ENCODE results near the gene SEMA5B.

SEMA5B gene

DNA sequence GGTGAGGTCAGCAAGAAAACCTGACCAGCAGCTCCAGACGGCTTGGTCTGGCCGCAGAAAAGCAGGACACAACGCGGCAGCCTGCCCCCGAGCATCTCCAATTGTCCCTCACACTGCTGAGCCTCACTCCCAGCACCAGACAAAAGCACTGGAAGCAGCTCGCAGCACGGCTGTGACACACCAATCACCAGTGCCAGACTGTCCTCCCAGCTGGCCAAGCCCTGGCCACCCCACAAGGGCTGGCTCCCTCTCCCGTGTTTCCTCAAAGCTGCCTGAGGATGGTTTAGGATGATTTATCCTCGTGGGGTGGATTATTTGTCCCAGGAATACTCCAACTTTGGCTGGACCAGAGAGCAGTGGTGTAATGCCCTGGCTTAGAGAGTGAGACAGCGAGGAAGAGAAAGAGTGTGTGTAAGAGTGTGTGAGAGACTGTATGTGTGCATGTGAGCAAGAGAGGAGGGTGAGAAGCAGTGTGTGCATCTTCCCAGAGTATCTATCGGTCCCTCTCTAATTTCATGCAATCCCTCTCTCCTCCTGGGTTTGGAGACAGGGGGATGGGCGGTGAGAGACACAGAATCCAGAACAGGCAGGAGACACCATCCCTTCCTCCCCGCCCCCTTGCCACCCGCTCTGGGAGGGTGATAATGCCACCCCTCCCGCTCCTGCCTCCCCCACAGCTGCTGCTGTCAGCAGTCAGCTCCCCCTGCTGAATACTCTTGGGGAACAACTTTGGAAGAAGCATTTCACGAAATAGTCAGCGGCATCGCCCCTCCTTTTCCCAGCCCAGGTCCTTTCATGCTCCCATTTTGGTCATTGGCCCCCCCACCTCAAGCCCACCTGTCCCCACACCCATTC, 34.2 kb downstream of the SEMA5B start:
- DNase-seq: peak in 1 of 2 experiments; percentile 4

DNA sequence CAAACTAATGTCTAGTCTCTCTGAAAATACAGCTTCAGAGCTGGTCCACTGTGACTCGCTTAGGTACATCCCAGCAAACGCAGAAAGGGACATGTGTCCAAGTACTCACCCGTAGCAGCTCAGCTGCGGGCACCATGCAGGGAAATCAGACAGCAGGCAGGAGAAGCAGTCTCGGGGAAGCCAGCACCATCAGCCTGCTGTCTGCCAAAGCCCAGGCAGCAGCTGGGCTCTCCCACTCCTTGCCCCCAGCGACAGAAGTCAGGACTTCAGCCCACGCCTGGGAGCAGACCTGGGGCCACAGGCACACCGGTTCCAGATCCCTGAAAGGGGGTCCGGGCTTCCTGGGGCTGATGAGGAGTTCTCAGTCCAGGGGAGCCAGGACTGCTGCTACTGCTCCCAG, 34.9 kb downstream of the SEMA5B start:
- DNase-seq: no peak

DNA sequence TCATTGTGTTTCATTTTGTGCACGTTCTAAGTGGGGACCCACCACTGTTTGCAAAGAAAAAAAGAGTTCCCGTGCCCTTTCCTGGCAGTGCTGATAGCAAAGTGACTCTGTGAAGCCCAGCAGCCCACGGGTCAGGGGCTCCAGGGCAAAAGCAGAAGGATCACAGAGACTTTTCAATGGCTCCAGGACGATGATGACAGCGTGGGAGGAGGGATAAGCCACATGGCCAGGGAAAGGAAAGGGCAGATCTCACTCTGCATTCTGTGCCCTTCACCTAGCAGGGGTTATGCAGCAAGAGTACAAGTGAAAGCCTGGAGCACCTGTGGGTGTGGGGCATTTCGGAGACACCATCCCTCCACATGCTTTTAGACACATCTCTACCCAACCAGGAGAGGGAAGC, 35.4 kb downstream of the SEMA5B start:
- no peak for DNase-seq

DNA sequence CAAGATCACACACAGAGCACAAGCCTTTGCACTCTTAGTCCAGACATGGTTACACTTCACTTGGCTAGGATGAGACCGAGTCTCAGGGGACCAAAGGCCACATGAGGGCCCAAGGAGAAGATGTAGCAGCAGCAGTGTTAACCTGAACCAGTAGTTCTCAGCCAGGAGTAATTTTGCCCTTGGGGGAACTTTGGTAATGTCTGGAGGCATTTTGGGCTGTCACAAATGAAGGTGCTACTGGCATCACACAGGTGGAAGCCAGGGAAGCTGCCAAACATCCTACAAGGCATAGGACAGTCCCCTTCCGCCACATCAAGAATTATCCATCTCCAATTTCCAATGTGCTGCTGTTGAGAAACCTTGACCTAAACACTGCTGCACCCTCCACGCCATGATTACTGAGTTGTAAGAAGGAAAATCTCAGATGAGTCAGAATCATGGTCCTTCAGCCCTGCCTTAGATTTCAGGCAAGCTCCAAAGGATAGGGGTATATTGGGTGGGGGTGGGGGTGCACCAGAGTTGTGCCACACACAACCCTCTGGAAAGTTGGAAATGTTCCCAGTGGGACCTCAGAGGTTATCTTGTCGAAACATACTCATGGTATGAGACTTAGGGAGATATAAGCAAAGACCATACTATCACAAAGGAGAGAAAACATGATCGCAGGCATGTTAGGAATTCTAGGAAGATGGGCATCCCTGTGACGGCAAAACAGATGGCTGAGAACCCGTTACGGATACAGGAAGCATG, 36.2 kb downstream of the SEMA5B start:
- no peak for DNase-seq

DNA sequence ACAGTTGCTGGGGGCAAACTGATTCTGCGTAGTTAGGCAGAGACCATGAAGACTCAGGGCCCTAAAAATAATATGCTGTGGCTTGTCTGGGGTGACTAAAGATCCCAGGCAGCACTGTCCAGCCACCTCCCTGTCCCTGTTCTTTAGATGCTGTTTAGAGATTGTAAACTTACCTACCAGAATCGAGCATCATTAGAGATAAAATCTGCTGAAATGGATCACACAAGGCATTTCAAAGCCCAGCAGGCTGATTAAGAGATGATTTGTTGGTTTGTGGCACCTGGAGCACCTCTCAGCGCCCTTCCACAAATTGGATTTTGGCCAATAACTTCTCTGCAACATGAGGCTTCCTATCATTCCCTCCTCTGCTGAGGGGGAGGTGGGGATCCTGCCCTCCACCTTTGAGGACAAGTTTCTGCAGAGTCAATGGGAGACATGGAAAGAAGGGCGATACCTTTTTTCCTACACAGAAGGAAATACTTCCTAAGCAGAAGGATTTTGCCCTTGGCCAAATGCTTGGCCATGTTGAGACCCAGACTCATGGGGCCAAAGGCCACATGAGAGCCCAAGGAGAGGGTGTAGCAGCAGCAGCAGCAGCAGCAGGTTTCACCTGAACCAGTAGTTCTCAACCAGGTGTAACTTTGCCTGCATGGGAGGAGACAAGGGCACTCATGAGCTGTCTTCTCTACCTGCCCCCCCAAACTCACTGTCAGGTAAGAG, 37.5 kb downstream of the SEMA5B start:
- DNase-seq: no peak

DNA sequence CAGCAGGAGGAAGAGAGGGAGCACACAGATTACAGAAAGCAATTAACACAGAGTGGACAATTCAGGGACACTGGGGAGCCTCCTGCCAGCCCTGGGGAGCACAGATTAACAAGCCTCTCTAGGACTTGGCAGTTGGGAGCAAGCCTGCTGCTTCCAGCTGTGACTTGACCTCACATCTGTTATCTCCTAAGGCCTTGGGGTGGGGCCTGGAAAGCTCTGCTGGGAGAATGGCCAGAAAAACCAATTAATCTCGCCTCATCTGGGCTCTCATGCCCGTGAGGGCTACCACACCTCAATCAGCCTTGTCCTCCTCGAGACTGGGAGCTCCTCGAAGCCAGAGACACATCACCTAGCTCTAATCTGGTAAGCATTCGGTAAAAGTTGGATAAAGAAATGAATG, 39.1 kb downstream of the SEMA5B start:
- no peak for DNase-seq

DNA sequence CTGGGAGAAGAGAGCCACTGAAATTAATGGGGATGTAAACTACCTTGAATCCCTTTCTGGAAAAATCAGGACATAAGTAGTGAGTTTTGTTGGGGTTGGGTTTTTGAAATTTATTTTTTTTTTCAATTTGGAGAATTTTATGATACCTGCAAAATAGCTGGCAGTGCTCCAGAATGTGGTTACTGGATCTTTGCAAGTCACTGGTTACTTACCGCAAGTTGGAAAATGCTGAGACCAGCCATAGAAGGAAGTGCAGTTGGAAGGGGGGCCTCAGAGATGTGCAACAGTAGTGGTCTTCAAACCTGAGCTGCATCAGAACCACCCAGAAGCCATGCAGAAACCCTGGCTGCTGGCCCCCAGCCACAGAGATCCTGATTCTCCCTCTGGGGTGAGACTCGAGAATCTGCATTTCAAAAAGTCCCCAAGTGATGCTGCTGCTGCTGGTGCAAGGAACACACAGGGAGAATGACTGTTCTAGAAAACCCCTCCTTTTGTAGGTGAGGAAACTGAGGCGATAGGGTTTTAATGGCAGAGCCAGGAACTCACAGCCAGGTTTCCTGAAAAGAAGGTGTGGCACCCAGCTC, 39.7 kb downstream of the SEMA5B start:
- DNase-seq: no peak

DNA sequence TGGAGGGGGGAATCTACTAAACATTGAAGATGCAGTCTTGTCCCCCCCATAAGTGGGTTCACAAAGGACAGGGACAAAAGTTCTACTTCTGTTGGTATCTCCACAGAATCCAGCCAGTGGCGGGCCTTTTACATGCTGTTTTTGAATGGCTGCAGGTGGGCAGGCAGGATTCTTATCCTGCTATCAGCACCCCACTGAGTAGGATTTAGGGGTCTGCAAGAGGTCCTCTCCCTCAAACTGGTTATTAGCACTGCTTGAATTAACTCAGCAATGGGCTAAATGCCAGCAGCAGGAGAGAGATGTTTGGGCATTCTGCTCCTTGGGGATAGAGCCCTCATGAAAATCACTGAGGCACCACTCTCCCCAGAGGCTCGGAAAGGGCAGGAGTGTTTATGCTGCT, 40.3 kb downstream of the SEMA5B start:
- no peak for DNase-seq

DNA sequence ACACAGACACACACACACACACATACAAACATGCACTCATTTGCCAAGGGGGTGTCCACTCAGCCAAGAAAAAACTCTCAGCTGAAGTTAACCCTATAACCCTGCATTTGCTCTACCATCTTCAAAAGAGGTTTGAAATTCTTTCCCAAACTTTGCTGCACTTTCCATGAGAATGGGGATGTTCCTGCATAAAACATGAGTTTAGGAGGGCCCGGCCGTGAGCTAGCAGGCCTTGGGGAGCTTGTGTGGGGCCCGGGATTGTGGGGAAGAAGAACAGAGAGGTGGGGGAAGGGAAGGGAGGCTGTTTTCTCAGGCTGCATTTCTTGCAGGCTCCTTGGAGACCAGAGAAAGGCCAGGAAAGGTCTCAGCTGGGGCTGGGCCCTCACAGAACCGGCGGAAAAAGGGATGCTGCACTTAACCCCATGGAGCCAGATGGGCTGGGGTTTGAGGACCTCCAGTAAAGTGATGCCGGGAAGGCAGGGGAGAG, 40.8 kb downstream of the SEMA5B start:
- DNase-seq: no peak

DNA sequence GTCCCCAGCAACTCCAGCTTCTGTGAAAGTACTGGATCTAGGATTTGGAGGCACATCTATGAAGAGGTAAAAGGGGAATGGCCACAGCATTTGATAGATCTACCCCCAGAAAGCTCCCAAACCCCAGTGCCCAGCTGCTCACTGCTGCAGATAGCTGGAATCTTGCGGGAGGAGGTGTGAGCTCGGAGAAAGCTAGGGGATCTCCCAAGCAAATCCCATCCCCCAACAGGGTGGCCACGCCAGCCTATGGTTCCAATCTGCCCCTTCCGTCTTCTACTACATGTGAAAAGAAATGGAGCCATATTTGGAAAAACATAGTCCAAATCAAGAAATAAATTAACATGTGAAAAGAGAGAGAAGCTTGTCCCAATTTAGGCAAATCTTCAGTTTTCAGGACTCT, 42.0 kb downstream of the SEMA5B start:
- DNase-seq: no peak

DNA sequence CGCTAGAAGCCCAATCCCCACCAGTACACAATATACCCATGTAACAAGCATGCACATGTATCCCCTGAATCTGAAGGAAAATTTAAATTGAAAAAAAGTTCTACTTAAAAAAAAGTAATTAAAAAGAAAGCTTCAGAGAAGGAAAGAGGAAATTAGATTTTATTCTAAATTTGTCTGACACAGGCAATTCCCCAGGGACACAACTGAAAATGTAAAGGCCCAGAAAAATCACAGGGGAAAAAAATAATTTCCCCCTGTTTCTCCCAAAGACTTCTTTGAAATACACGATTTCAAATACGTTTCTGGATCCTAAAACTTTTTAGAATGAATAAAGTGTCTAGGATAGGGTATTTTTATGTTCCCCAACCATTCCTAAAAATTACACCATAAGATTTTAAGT, 42.9 kb downstream of the SEMA5B start:
- DNase-seq: no peak

DNA sequence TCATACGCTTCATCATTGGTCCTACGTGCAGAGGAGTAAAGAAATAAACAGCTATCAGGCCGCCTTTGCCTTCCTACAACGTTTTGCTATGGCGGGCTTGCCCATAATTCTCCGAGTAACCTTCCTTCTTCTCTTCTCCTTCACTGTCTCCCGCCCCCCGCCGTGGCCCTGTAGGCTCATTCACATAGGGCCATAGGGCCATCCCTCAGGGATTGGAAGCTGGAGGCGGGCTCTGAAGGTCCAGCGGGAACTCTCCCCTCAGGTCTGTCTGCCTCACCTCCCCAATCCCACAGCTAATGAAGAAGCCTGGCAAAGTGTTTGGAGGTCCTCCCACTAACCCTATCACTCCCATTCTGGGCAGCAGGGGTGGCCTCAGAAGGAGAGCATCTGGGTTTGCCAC, 43.6 kb downstream of the SEMA5B start:
- no peak for DNase-seq

DNA sequence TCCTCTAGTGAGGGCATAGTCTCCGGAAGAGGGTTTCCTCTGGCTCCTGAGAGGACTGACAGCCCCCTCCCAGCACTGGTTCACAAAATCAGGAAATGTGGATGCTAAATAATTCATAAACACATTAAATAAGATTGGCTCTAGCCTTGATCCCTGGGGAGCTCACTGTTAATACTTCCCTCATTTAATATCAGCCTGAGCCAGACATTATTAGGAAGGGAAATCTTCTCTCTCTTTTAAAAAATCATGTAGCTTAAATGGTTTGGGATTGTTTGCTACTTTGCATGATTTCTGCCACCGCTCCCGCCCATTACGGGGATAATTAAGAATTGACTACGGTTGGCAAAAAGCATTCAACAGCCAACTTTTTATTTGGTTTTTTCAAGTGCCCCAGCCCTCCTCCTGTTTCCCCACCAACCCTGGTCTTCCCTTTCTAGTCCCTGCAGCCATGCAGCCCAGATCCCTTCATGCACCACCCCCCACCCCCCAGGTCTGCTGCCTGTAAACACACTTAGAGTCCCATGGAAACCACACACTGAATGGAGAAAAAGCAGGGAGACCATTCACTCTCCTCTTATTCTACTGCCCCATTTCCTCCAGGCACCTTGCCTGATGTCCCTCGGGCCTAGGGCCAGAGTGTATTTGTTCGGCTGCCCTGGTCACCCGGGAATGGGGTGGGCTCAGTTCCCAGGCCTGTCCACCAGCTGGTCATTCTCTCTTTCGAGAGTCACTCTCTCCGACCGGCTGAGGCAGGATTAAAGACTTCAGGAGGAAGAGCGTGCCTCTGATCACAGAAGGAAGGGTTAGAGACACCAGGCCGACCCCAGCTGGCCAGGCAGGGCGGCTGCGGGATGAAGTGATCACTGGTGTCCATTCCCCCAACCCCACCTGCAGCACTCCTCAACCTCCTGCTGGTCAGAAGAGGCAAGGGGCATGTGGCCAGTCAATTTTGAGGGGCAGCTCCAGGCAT, 45.1 kb downstream of the SEMA5B start:
- no peak for DNase-seq

DNA sequence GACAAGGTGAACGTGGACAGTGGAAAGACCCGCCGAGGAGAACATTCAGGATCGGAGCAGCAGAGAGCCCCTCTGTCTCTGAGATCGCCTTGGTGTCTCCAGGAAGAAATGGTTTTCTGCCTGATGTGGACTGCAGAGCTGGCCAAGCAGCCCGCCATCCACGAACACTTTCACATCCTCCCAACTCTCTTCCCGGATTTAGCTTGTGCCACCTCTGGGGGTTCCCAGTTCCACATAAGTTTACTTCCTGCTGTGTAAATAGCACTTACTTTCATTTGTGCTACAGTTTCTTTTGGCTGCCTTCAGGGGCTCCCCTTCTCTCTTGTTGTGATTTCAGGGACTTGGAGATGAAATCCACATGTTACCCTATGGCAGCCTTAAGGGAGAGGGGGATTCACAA, 48.4 kb downstream of the SEMA5B start:
- DNase-seq: no peak

DNA sequence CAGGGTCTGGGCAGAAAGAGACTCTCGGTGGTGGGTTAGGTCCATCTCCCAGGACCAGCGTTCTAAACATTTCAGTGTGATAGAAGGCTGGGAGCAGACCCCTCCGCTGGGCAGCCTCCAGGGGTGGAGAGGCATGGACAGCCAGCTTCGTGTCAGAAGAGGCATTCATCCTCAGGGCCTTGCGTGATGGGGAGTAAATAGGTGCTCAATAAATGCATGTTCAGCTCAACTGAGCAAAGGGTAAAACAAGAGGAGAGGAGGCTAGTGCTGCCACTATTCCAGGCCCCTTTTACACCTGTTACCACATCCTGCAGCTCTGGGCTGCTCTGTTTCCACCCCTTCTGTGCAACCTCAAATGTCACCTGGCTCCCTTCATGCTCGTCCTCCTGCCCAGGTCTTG, 49.0 kb downstream of the SEMA5B start:
- DNase-seq: no peak

DNA sequence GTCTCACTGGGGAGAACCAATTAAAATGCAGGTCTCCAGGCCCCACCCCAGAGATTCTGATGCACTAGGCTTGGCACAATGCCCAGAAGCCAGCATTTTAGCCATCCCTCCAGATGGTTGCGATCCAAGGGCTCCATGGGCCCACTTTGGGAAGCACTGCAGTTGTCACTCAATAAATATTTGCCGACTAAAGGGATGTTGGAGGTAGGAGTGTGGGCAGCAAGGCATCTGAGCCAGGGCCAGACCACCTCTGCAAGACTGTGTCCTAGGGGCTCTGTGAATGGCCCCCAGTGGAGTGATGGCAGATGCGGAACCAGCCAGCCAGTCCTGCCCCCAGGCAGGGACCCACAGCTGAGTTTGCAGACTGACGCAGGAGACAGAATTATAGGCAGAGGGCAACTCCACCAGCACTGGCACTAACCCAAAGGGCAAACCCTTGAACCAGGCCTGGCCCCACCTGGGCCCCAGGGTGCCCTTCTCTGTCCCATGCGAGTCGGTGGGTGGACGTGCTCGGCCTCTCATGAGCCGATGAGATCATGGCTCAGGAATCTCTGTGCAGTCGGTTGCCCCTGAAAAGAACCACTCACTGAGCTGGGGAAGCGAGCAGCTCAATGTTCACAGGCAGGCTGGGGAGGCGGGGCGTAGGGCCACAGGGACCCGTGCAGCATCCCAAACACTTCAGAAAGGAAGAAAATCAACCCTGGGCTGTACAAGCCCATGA, 49.7 kb downstream of the SEMA5B start:
- DNase-seq: no peak

DNA sequence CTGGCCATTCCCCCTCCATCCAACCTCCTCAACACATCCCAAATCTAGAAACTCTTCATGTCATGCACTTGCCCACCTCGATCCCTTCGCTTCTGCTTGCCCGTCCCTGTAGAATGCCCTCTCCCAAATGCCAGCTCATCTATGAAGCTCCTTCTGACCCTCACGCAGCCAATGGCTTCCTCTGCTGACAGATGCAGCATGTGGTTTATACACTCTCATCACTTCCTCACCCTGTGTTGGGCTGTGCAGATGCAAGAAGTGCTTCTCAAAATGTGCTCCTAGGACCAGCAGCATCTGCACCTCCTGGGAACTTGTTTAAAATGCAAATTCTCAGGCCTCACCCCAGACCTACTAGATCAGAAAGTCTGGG, 51.7 kb downstream of the SEMA5B start:
- no peak for DNase-seq

DNA sequence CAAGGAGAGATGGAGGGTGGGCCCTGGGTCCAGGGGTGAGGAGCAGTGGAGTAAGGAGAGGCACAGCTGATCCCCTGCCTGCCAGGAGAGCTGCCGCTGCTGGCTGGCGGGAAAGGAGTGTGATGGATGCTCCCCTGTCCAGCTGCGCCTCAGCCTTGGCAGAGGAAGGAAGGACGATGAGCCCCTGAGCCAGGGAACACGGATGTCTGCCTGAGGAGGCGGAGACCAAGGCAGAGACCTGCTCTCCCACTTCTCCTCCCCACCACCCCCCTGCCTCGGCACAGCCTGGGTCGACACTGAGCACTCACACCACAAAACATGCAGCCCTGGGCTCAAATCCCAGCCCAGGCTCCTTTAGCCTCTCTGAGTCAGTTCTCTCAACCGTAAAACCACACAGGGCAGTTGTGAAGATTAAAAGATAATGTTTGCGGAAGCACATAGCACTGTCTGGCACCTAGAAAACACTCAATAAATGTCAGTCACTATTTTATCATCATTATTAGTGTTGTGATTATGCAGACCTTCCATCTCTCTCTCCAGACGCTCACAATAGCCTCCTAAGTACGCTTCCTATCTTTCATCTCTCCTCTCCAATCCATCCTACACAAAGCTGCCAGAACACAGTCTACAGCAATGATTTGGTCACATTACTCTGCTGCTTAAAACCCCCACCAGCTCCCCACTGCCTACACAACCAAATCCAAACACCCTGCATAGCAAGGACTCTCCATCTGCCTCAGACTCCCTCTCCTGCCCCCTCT, 52.2 kb downstream of the SEMA5B start:
- no peak for DNase-seq

DNA sequence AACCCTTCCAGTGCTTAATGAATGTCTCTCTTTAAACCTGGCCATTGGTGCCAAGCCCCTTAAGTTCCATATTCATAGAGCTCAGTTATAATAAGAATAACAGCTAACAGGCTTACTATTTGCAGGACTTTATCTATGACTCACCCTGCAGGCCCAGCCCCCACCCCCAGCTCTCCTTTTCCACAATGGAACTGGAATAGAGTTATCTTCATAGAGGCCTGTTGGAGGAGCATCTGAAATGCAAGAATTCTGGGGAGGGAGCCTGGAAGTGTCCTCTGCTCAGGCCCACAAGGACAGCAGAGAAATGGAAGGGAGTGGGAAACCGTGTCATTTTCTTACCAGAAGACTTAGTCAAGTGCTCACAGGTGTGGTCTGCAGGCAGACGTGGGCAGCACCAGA, 52.8 kb downstream of the SEMA5B start:
- DNase-seq: no peak

DNA sequence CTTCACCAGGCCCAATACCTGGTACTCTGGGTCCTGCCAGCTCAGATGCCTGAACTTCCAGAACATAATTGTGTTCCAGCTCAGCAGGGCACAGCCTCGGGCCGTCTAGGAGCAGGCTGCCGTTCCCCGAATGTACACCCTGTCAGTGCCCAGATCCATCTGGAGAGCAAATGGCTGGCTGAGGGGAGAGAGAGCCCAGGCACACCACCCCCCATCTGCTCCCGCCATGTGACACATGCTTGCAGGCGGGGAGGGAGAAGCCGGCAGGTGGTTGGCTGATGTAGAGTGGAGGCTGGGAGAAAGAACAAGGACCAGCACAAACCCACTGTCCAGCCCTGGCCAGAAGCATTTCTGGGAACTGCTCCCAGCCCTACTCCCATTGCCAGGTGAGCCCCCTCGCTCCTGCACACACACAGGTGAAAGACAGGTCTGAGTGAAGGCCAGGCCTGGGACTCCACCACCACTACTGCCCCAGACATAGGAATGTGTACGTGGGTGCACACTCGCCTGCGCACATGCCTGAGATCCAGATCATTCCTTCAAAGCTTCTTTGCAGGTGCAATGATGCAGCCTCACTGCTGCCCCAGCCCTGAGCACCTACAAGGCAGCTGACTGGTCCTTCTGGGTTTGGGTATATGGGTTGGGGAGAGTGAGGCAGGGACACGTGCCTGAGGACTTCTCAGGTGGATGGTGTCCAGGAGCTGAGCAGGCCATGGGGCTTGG, 53.5 kb downstream of the SEMA5B start:
- DNase-seq: peak; percentile 65 to 91
